Measurements from ENCODE around the gene ATP6V0A4.

ATP6V0A4 gene

DNA sequence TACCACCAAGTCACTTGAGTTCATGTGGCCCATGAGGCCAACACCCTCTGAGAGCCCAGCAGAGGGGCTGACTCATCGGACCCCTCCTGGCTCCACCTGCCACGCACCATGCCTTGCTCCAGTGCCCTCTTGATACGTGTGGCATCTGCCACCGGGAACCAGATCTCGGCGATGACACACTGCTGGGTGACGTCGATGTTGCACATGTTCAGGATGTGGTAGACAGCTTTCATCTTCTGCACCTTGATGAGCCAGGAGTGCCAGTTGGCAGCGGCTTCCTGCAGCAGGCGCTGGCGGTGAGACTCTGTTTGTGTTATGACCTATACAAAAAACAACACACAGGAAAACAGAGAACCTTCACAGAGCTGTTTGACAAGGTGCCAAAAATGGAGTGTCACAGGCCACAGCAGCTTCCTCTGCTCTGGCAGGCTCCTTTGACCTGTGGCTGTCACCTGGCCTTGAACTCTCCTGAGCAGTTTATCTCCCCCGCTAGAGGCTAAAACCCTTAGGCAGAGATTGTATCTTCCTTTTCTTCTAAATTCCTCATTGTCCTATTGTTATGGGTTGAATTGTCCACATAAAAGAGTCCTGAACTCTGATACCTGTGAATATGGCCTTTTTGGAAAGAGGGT is 45.4 kb downstream of the ATP6V0A4 start:
- in situ Hi-C loops (cut with MboI; ENCODE audit: low sequenced_read_pairs) = no loop called here

DNA sequence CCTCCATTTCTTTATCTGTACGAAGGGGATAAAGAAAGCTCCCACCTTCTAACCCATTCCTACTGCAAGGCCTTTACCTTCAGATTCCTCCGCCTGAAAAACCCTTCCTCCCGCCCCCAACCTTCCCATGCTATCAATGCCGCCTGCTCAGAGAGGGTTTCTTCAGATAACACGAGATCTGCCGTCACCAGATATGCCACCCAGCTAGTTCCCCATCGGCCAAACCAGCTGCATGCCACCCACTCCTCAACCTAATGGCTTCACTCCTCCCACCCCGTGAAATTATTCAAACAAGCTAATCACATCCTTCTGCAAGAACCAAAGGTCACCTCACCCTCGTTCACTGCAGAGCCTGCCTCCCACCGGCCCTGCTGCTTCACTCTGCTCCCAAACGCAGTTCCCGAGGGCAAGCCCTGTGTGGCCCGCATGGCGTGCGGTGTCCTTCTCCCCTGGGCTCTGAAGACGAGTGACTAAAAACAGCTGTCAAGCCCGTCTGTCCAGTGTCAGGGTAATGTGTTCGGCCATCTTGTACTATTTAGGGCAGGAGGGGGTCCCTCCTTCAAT is 47.0 kb downstream of the ATP6V0A4 start:
- in situ Hi-C loops (cut with MboI; ENCODE audit: low sequenced_read_pairs) = no loop called here

DNA sequence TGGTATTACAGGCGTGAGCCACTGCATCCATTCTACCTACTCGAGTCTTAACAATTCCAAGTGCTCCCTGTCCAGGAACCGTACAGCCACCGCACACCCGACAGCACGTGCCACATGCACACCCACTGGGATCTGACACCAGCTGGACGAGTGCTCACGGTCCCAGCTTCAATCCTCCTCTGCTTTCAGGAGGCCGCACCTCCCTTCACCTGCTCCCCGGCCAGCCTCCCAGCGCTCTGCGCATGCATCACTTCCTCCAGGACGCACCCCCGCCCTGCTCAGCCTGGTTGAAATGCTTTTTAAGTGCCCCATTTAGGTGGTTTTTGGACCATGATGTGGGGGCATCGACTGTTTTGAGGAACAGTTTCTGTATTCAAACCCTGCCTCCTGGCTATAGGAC is 47.5 kb downstream of the ATP6V0A4 start:
- in situ Hi-C loops (cut with MboI; ENCODE audit: low sequenced_read_pairs) = no loop called here

DNA sequence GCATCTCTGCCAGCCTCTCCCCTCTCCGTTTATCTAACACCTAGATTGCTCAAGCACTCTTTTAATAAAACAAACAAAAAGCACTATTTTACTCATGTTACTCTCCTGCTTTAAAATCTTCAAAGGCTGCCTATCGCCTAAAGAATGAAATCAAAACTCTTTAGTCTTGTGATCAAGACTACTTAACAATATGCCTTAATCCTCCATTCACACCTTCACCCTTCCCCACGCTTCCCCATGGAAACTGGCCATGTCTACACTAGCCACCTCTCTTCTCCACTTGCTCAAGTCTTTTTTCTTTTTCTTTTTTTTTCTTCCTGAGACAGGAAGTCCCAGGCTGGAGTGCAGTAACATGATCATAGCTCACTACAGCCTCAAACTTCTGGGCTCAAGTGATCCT is 48.0 kb downstream of the ATP6V0A4 start:
- in situ Hi-C loops (cut with MboI; ENCODE audit: low sequenced_read_pairs) = loop anchor here (25.0 kb wide), 1 partner anchor 588 kb away; no protein-coding TSS in a partner anchor

DNA sequence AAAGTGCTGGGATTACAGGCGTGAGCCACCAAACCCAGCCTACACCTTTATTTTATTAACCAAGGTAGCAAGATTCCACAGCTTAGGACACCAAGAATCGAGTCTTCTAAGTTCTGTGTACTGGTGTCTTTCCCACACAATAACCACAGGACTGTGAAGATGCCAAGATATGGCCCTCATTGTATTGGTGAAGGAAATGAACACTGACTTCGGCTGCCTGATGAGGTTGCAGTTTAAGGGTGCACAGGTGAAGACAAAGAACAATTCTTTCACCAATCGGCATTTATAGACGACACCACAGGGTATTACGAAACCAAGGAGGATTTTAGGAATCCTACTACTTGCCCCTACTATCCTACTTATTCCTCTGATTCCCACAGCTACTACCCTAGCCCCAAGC is 49.3 kb downstream of the ATP6V0A4 start:
- in situ Hi-C loops (cut with MboI; ENCODE audit: low sequenced_read_pairs) = loop anchor here (25.0 kb wide), 1 partner anchor 586 kb away; no protein-coding TSS in a partner anchor

DNA sequence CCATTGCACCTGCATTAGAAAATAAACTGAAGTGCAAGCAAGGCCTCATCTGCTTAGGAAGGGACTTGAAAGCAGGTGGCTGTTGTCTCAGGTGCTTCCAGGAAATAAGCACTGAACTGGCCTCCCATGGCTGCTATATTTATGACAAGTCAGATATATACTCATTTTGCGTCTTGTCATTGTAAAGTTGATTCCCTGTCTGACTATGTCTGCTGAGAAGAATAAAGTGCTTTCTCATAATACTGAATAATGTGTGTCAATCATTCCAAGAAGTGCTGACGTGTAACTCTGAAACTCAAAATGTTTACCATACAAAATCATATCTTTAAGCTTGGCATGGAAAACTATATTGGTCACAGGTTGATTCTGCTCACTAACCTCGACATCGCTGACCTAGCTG is 51.9 kb downstream of the ATP6V0A4 start:
- in situ Hi-C loops (cut with MboI; ENCODE audit: low sequenced_read_pairs) = loop anchor here (25.0 kb wide), 1 partner anchor 584 kb away; no protein-coding TSS in a partner anchor

DNA sequence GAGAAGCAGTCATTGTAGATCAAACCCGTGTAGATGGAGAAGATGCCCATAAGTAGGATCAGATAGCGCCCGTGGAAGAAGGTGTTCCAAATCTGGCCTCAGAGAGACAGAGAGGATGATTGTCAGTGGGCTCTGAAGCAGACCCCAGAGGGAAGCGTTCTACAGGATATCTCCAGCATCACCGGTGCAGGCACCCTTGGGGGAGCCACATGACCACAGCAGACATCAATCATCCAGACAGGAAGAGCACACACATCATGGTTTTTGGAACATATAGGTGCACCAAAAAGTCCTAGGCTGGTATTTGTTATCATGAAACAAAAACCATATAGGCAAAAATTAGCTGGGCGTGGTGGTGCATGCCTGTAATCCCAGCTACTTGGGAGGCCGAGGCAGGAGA is 52.8 kb downstream of the ATP6V0A4 start:
- in situ Hi-C loops (cut with MboI; ENCODE audit: low sequenced_read_pairs) = loop anchor here (25.0 kb wide), 1 partner anchor 583 kb away; no protein-coding TSS in a partner anchor

DNA sequence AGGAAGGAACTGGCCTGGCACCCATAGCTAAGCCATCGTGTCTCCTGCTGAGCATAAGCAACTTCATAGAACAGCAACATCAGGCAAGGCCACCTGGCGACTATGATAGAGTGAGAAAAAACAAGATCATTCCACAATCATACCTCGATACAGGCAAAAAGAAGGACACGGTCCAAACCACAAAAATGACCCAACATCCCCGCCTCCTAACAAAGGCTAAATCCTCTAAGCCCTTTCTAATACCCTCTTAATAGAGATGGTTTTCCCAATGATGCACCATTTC is 56.6 kb downstream of the ATP6V0A4 start:
- in situ Hi-C loops (cut with MboI; ENCODE audit: low sequenced_read_pairs) = loop anchor here (25.0 kb wide), 1 partner anchor 579 kb away; no protein-coding TSS in a partner anchor

DNA sequence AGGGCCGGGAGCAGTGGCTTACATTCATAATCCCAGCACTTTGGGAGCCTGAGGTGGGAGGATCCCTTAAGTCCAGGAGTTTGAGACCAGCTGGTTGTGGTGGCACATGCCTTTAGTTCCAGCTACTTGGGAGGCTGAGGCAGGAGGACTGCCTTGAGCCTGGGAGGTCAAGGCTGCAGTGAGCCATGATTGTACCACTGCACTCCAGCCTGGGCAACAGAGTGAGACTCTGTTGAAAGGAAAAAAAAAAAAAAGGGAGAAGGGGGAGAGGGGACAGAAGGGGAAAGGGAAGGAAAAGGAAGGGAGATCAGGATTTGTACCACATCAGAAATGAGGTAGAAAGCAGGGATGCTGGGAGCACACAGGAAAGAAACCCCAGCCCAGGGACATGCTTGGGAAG is 58.1 kb downstream of the ATP6V0A4 start:
- in situ Hi-C loops (cut with MboI; ENCODE audit: low sequenced_read_pairs) = loop anchor here (25.0 kb wide), 1 partner anchor 578 kb away; no protein-coding TSS in a partner anchor

DNA sequence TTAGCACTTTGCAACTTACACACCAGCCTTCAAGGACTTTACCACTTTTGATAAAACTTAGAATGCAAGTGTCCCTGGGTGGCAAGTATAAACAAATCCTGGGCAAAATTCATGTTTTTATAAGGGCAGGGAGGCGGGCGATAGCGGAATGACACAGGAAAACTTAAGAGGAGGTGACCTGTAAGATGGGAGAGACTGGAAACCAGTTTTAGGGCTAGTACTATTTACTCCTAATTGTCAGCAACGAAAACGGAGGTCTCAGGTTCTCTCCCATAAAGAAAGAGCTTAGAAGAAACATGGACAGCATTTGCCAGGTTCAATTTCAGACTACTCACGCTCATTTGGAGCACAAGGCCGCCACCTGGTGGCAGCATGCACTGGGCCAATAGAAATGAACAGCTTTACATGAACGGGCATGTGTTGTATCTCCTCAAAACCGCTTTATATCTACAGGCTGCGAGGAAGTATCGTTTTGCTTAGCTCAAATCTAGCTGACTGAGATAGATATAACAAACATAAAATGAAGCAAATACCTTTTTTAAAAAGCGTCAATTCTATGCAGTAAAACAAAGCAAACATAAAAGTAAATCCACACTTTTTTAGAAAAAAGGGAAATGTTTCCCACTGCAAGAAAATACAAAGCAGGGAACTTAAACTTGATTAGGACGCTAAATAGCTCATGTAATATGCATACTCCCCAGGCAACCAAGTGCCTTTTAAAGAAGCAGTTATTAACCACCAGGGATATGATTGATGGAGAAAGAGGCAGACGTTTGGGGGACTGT is 59.3 kb downstream of the ATP6V0A4 start:
- in situ Hi-C loops (cut with MboI; ENCODE audit: low sequenced_read_pairs) = loop anchor here (25.0 kb wide), 1 partner anchor 576 kb away; no protein-coding TSS in a partner anchor

DNA sequence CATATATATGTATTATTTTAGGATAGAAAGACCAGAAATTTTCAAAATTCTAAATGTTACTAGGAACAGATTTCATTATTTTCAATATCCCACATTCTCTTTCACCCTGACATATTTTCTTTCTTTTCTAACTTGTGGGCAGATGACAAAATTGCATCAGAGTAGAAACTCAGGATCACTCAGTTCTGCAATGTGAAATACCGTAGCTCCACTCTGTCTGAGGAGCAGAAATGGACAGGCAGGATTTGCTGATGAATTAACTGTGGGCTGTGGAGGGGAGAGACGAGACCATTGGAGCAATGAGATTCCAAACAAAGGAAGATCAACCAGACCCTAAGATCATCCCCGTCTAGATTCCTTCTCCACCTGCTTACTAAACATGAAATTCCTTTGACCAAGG is 59.9 kb downstream of the ATP6V0A4 start:
- in situ Hi-C loops (cut with MboI; ENCODE audit: low sequenced_read_pairs) = loop anchor here (25.0 kb wide), 1 partner anchor 576 kb away; no protein-coding TSS in a partner anchor

DNA sequence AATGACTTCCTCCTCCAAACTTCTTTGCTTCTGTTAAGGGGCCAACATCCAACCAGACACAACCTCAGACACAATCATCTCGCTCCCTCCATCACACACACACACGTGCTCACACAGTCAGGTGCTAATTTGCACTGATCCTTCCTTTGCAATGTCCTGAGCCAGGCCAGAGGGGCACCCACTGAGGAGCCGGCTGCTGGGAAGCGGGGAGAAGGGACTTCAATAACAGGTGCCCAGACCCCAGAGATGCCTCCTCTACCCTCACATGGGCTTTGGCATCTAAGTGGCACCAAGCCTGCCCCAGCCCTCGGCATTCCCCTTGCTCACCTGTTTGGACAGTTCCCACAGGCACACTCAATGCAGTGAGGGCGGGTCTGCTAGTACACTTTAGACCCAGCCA is 62.6 kb downstream of the ATP6V0A4 start:
- in situ Hi-C loops (cut with MboI; ENCODE audit: low sequenced_read_pairs) = loop anchor here (25.0 kb wide), 1 partner anchor 573 kb away; no protein-coding TSS in a partner anchor

DNA sequence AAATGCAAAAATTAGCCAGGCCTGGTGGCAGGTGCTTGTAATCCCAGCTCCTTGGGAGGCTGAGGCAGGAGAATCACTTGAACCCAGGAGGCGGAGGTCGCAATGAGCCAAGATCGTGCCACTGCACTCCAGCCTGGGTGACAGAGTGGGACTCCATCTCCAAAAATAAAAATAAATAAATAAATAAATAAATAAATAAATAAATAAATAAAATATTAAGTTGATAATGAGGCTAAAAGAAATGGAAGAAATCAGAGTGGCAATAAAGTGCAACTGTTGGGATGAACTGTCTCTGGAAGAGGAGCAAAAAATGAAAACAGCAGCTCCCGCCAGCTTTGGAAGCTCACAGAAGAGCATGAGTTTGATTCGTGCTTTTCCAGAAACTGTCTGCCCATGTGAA is 66.3 kb downstream of the ATP6V0A4 start:
- in situ Hi-C loops (cut with MboI; ENCODE audit: low sequenced_read_pairs) = loop anchor here (25.0 kb wide), 1 partner anchor 569 kb away; no protein-coding TSS in a partner anchor

DNA sequence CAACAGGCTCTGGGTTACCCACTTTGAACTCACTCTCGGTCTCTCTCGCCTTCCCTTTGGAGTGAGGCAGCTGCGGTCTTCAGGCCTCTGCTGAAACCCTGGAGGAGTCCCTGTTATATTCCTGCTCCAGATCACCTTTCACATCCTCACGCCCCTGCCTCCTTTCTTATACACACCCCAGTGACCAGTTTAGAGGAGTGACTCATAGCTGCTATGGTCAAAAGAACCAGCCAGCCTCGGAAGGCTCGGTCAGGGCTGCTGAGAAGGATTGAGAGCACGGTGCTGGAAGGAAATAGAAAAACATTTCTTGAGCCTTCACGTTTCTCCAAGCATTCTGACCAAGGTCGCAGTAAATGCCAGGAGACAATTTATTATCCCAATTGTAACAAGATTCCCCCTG is 68.6 kb downstream of the ATP6V0A4 start:
- in situ Hi-C loops (cut with MboI; ENCODE audit: low sequenced_read_pairs) = loop anchor here (25.0 kb wide), 1 partner anchor 567 kb away; no protein-coding TSS in a partner anchor

DNA sequence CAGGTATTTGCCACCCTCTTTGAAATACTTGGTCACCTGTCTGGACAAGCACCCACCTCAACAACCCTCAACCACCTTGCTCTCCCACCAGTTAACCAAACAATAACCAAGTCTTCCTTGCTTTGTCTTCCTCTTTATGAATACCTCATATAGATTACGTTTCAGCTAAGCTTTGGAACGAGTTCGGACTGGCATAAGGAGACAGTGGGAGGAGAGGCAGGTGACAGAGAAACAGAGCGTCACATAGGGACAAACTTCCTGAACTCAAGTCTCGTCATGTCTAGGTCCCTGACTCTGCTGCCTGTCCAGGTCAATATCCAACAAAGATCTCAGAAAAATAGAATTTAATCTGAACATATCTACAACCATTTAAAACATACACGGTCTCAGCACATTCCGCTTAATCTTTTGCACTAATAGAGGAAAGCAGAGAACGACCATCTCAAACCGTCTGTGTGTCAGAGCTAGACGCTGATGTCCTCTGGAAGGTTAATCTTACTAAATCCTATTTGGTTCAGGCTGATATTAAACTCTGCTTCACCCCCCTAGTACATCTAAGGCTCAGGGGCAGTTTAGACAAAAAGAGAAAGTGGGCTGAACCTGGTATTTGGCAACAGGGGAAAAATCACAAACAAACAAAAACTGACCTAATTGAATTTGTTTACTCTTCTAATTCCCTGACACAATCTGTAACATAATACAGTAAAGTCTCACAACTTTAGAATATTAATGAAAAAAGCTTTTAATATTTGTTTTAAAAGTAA is 70.5 kb downstream of the ATP6V0A4 start:
- in situ Hi-C loops (cut with MboI; ENCODE audit: low sequenced_read_pairs) = loop anchor here (25.0 kb wide), 1 partner anchor 565 kb away; no protein-coding TSS in a partner anchor

DNA sequence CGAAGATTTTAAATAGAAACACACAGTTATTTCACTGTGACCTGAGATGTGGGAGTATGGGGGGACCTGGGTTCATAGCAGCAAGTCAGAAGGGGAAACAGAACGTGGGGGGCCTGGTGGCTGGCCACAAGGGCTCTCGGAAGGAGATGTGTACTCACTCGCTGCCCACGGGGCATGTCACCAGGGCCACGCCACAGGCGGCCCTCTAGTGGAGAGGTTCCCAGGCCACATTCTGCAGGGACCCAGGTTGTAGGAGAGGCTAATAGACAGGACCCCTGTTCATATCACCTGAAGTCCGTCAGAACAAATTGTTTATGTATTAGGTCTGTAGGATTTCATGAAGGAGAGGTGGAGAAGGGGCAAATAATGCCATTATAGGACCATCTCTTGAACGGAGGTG is 71.7 kb downstream of the ATP6V0A4 start:
- in situ Hi-C loops (cut with MboI; ENCODE audit: low sequenced_read_pairs) = loop anchor here (25.0 kb wide), 1 partner anchor 564 kb away; no protein-coding TSS in a partner anchor

DNA sequence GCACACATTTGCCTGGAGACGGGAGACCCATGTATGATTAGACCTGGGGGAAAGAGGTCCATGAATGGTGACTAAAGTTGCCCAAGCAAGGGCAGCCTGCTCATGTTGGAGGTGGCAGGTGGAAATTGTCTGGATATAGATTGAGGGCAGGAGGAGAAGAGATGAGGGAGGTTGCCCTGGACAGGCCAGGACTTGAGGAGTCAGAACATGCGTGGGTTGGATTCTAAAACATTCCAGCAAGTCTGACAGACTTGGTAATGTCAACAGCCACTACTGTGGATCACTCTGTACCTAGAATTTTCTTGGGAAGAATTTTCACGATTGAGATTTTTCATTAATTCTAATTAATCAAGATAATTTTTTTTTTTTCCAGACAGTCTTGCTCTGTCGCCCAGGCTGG is 77.7 kb downstream of the ATP6V0A4 start:
- in situ Hi-C loops (cut with MboI; ENCODE audit: low sequenced_read_pairs) = no loop called here

DNA sequence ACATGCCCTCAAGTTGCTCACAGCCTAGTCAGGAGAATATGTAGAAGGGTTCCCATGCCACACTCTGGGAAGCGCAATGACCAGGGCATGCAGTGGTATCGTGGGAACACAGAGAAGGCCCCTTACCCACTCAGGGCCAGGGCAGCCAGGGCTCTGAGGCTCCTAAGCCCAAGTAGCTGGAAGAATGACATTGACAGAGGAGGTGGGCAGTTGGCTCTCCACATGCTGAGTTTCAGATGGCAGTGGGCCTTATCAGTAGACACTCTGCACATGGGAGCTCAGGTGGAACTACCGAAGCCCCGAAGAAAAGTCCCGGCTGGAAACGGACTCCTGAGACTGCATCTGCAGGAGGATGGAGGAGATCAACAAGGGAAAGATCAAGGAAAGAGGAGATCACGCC is 81.1 kb downstream of the ATP6V0A4 start:
- in situ Hi-C loops (cut with MboI; ENCODE audit: low sequenced_read_pairs) = no loop called here

DNA sequence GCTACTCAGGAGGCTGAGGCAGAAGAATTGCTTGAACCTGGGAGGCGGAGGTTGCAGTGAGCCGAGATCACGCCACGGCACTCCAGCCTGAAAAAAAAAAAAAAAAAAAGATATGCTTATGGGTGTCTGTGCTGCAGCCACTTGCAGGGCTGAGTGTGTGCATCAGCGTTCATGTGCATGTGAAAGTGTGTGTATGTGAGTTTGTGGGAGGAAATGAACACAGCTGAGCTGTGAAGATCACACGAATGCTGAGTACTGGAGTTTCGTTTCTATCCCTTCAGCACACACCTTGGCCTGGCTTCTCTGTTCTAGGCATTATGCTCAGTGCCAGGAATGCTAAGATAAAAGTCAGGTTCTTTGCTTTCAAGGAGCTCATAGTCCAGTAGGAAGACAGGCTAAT is 84.8 kb downstream of the ATP6V0A4 start:
- in situ Hi-C loops (cut with MboI; ENCODE audit: low sequenced_read_pairs) = no loop called here

DNA sequence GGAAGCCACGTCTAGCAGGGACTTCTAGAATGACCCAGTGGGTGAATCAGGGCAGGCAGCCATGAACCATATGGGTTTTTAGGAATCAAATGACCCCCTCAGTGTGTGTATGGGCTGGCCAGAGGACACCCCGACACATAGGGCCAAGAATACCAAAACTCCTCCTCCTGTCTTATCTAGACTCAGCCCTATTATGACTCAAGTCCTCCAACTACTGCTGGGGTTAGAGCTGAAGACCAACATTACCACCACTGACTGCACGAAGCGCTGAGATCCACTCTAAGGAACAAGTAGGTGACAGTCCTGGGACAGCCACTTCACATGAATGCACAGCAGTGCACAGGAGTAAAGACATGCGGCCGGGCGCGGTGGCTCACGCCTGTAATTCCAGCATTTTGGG is 85.3 kb downstream of the ATP6V0A4 start:
- in situ Hi-C loops (cut with MboI; ENCODE audit: low sequenced_read_pairs) = no loop called here
